ENCODE results near the gene BBS12. TPM values are rescaled to one million over a fixed set of nuclear protein-coding genes. Genes with fewer than 3 reads are reported as not detected.
A peak's percentile ranks its signal among the peaks of the same experiment; 100 is the strongest.

The BBS12 gene
- total RNA-seq (3.9 and 4.7 TPM in 2 replicates), polyA plus RNA-seq (3.0 and 4.3 TPM in 2 replicates)

GRCh38 chr4:122732329-122733026, at the start of gene BBS12:
BBS12 (plus strand) TSS chr4:122732704; CDS start chr4:122741893, 9,189 bp downstream.
- WGBS (ENCODE audit: low lambda C conversion rate, missing lambda C conversion rate) = under 1% methylated on average over 33 of the region's 37 CpGs
- Histone ChIP-seq H3K4me3 (peak within 1 kb of the TSS; percentile 47), H3K36me3 (replicated peaks; ENCODE audit: insufficient read depth, low read depth) (no peaks in the 10 kb centered on the region), H3K27ac (peak within 1 kb of the TSS; percentile 91), H3K27me3 (no peaks in the 10 kb centered on the region), H2AFZ (peak within 1 kb of the TSS; percentile 54), H3K9me2 (replicated peaks; ENCODE audit: insufficient read depth) (no peaks in the 10 kb centered on the region), H3K4me2 (peak within 1 kb of the TSS; percentile 78), H3K4me1 (ENCODE audit: insufficient read depth) (peaks cover 11% of the 10 kb centered on the region), H3K9me3 (ENCODE audit: low read depth) (peaks cover 1% of the 10 kb centered on the region), H4K20me1 (ENCODE audit: insufficient read depth, poor library complexity, severe bottlenecking) (no peaks in the 10 kb centered on the region), H3K79me2 (peaks cover 15% of the 10 kb centered on the region)
- TF ChIP-seq, protein P1, sequence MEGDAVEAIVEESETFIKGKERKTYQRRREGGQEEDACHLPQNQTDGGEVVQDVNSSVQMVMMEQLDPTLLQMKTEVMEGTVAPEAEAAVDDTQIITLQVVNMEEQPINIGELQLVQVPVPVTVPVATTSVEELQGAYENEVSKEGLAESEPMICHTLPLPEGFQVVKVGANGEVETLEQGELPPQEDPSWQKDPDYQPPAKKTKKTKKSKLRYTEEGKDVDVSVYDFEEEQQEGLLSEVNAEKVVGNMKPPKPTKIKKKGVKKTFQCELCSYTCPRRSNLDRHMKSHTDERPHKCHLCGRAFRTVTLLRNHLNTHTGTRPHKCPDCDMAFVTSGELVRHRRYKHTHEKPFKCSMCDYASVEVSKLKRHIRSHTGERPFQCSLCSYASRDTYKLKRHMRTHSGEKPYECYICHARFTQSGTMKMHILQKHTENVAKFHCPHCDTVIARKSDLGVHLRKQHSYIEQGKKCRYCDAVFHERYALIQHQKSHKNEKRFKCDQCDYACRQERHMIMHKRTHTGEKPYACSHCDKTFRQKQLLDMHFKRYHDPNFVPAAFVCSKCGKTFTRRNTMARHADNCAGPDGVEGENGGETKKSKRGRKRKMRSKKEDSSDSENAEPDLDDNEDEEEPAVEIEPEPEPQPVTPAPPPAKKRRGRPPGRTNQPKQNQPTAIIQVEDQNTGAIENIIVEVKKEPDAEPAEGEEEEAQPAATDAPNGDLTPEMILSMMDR (IDR thresholded peaks at IDR 0.05; ENCODE audit: poor library complexity) = peak; percentile 53
- no peak for TF ChIP-seq EZH2 (IDR thresholded peaks at IDR 0.05; ENCODE audit: borderline replicate concordance)
- DNase-seq (ENCODE audit: low spot score) = peak; percentile 99

DNA sequence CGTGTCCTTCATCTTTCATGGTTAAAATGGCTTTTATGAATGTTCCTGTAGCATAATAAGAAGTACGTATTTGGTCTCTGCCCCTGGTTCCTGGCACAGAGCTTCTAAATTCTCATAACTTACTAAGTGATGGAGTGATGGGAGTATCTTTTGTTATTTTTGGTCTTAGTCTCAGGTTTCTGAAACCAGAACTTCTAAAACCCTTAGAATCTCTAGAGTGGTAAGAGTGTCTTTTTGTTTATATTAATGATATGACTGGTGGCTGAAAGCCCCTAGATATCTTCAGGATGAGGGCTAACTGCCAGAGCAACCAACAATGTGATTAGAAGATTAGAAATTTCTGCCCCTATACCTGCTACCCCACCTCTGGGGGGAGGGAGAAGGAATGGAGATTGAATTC, 45.8 kb upstream of the BBS12 start:
- H3K79me2 ChIP-seq = no peaks in the 10 kb centered on the region
- H3K27me3 ChIP-seq = no peaks in the 10 kb centered on the region
- H3K4me1 ChIP-seq (ENCODE audit: insufficient read depth) = no peaks in the 10 kb centered on the region
- no peaks in the 10 kb centered on the region for H3K9me3 ChIP-seq (ENCODE audit: low read depth)
- no peaks in the 10 kb centered on the region for H3K36me3 ChIP-seq (replicated peaks; ENCODE audit: insufficient read depth, low read depth)
- TF ChIP-seq, protein P1 (IDR thresholded peaks at IDR 0.05; ENCODE audit: poor library complexity) = no peak
- no peak for TF ChIP-seq EZH2 (IDR thresholded peaks at IDR 0.05; ENCODE audit: borderline replicate concordance)
- TF ChIP-seq EZH2phosphoT487 (IDR thresholded peaks at IDR 0.05; ENCODE audit: low read depth, severe bottlenecking, unreplicated experiment) = no peak
- no peak overlapping the region for H3K4me3 ChIP-seq
- 98% methylated on average over 2 of the region's 2 CpGs for WGBS (ENCODE audit: low lambda C conversion rate, missing lambda C conversion rate)
- no peaks in the 10 kb centered on the region for H4K20me1 ChIP-seq (ENCODE audit: insufficient read depth, poor library complexity, severe bottlenecking)
- H3K27ac ChIP-seq = no peak overlapping the region
- no peak overlapping the region for H2AFZ ChIP-seq
- no peaks in the 10 kb centered on the region for H3K9me2 ChIP-seq (replicated peaks; ENCODE audit: insufficient read depth)
- H3K4me2 ChIP-seq = no peak overlapping the region
- no peak for DNase-seq (ENCODE audit: low spot score)

GRCh38 chr4:122687531-122688061, 44.9 kb upstream of the BBS12 start:
- Histone ChIP-seq H3K27ac (no peak overlapping the region), H3K4me2 (no peak overlapping the region), H3K36me3 (replicated peaks; ENCODE audit: insufficient read depth, low read depth) (no peaks in the 10 kb centered on the region), H3K9me3 (ENCODE audit: low read depth) (no peaks in the 10 kb centered on the region), H3K9me2 (replicated peaks; ENCODE audit: insufficient read depth) (no peaks in the 10 kb centered on the region), H2AFZ (no peak overlapping the region), H3K79me2 (no peaks in the 10 kb centered on the region), H3K4me3 (no peak overlapping the region), H3K4me1 (ENCODE audit: insufficient read depth) (no peaks in the 10 kb centered on the region), H3K27me3 (no peaks in the 10 kb centered on the region), H4K20me1 (ENCODE audit: insufficient read depth, poor library complexity, severe bottlenecking) (no peaks in the 10 kb centered on the region)
- TF ChIP-seq, protein P1 (IDR thresholded peaks at IDR 0.05; ENCODE audit: poor library complexity) = no peak
- TF ChIP-seq EZH2phosphoT487 (IDR thresholded peaks at IDR 0.05; ENCODE audit: low read depth, severe bottlenecking, unreplicated experiment) = no peak
- DNase-seq (ENCODE audit: low spot score) = no peak
- 68% methylated on average over 2 of the region's 2 CpGs for WGBS (ENCODE audit: low lambda C conversion rate, missing lambda C conversion rate)
